Osteoblast (primary cell): ENCODE data around the gene ATP8A1. TPM values are rescaled to one million over a fixed set of nuclear protein-coding genes. Genes with fewer than 3 reads are reported as not detected.

ENCODE experiments used
- DNase-seq: peaks from one replicate; pipeline ENCODE4 v3.0.0; 2011; ENCODE audit warnings: low spot score, mixed read lengths; ENCODE audit not compliant: insufficient read length; ENCODE audit errors: missing footprints
- H2AFZ ChIP-seq: 2 replicates; pipeline ENCODE4 v1.6.0; 2011; ENCODE audit warnings: mild to moderate bottlenecking, low read length
- H3K27ac ChIP-seq: 2 replicates; pipeline ENCODE4 v1.5.1; 2011; ENCODE audit warnings: mild to moderate bottlenecking, low read depth, low read length, moderate library complexity
- H3K27me3 ChIP-seq: 2 replicates; pipeline ENCODE4 v1.6.0; 2012; ENCODE audit warnings: mild to moderate bottlenecking, control low read depth, inconsistent platforms, low read length, moderate library complexity; ENCODE audit not compliant: insufficient read depth
- H3K36me3 ChIP-seq: 2 replicates; pipeline ENCODE4 v1.5.1; 2011; ENCODE audit warnings: mild to moderate bottlenecking, low read length, control low read depth, moderate library complexity; ENCODE audit not compliant: insufficient read depth
- H3K4me1 ChIP-seq: 2 replicates; pipeline ENCODE4 v1.5.1; 2011; ENCODE audit warnings: mild to moderate bottlenecking, low read length, control low read depth, moderate library complexity; ENCODE audit not compliant: insufficient read depth
- H3K4me2 ChIP-seq: 2 replicates; pipeline ENCODE4 v1.6.0; 2011; ENCODE audit warnings: mild to moderate bottlenecking, low read length; ENCODE audit not compliant: insufficient read depth
- H3K4me3 ChIP-seq: fragments of 200-600 bp; sonication (generic); 3 replicates; pipeline ENCODE4 v1.5.1; 2012; ENCODE audit warnings: mild to moderate bottlenecking, low read length, inconsistent platforms; ENCODE audit not compliant: insufficient read depth
- H3K79me2 ChIP-seq: 2 replicates; pipeline ENCODE4 v1.6.0; 2012; ENCODE audit warnings: mild to moderate bottlenecking, low read length, control low read depth, inconsistent platforms; ENCODE audit not compliant: insufficient read depth
- H3K9me3 ChIP-seq: 2 replicates; pipeline ENCODE4 v1.5.1; 2011; ENCODE audit warnings: low read depth, low read length, control low read depth
- H4K20me1 ChIP-seq: 2 replicates; pipeline ENCODE4 v1.6.0; 2012; ENCODE audit warnings: mild to moderate bottlenecking, low read length, control low read depth; ENCODE audit not compliant: insufficient read depth
- CTCF ChIP-seq: IDR thresholded peaks from 2 replicates; pipeline ENCODE4 v1.5.1; 2011; ENCODE audit warnings: mild to moderate bottlenecking, low read depth, low read length, moderate library complexity; ENCODE audit errors: extremely low read depth
- total RNA-seq: library from RNA; depleted of rRNA; stranded (reverse); fragments of >200 nt; gene quantifications from 2 replicates; pipeline ENCODE4 v1.2.3, GENCODE V29; 2012

The ATP8A1 gene
- total RNA-seq, 1 donor, result 2.5 TPM

- Histone ChIP-seq H3K27me3 (no peaks in the 10 kb centered on the region), H3K36me3 (no peaks in the 10 kb centered on the region), H3K4me2 (no peak overlapping the region), H3K9me3 (no peaks in the 10 kb centered on the region), H3K4me3 (no peak overlapping the region), H4K20me1 (no peaks in the 10 kb centered on the region), H3K27ac (no peak overlapping the region), H3K79me2 (no peaks in the 10 kb centered on the region), H2AFZ (no peak overlapping the region), H3K4me1 (no peaks in the 10 kb centered on the region)
- DNase-seq, result no peak
- TF ChIP-seq CTCF, result no peak
Observed at GRCh38 chr4:42636645-42636949, 20.3 kb downstream of the ATP8A1 start.

- H3K9me3 ChIP-seq, result no peaks in the 10 kb centered on the region
- H3K79me2 ChIP-seq, result no peaks in the 10 kb centered on the region
- no peak overlapping the region for H3K4me2 ChIP-seq
- no peak overlapping the region for H3K27ac ChIP-seq
- no peak for TF ChIP-seq CTCF
- no peaks in the 10 kb centered on the region for H3K36me3 ChIP-seq
- no peaks in the 10 kb centered on the region for H4K20me1 ChIP-seq
- DNase-seq, result no peak
- no peaks in the 10 kb centered on the region for H3K4me1 ChIP-seq
- H2AFZ ChIP-seq, result no peak overlapping the region
- H3K4me3 ChIP-seq, result no peak overlapping the region
- no peaks in the 10 kb centered on the region for H3K27me3 ChIP-seq
Observed at GRCh38 chr4:42633605-42634388, 23.1 kb downstream of the ATP8A1 start.

GRCh38 chr4:42632653-42633382 is 24.1 kb downstream of the ATP8A1 start:
- H4K20me1 ChIP-seq, result no peaks in the 10 kb centered on the region
- no peaks in the 10 kb centered on the region for H3K27me3 ChIP-seq
- no peak for DNase-seq
- no peak overlapping the region for H3K27ac ChIP-seq
- H3K9me3 ChIP-seq, result no peaks in the 10 kb centered on the region
- H3K4me2 ChIP-seq, result no peak overlapping the region
- H2AFZ ChIP-seq, result no peak overlapping the region
- H3K79me2 ChIP-seq, result no peaks in the 10 kb centered on the region
- H3K36me3 ChIP-seq, result no peaks in the 10 kb centered on the region
- no peak overlapping the region for H3K4me3 ChIP-seq
- no peak for TF ChIP-seq CTCF
- no peaks in the 10 kb centered on the region for H3K4me1 ChIP-seq

- DNase-seq, result no peak
- no peak overlapping the region for H3K4me2 ChIP-seq
- H3K9me3 ChIP-seq, result no peaks in the 10 kb centered on the region
- TF ChIP-seq CTCF, result no peak
- H2AFZ ChIP-seq, result no peak overlapping the region
- H3K27me3 ChIP-seq, result no peaks in the 10 kb centered on the region
- H3K36me3 ChIP-seq, result no peaks in the 10 kb centered on the region
- H3K79me2 ChIP-seq, result no peaks in the 10 kb centered on the region
- H3K27ac ChIP-seq, result no peak overlapping the region
- H4K20me1 ChIP-seq, result no peaks in the 10 kb centered on the region
- no peak overlapping the region for H3K4me3 ChIP-seq
- H3K4me1 ChIP-seq, result no peaks in the 10 kb centered on the region
Observed at GRCh38 chr4:42630908-42631307, 26.0 kb downstream of the ATP8A1 start.
